Eye (tissue), 1 donor: Measurements from ENCODE around the gene VWA5B1.

Experiments
- DNase-seq: peaks from one replicate; pipeline ENCODE4 v3.0.0-alpha.2; 2015

The VWA5B1 gene

DNA sequence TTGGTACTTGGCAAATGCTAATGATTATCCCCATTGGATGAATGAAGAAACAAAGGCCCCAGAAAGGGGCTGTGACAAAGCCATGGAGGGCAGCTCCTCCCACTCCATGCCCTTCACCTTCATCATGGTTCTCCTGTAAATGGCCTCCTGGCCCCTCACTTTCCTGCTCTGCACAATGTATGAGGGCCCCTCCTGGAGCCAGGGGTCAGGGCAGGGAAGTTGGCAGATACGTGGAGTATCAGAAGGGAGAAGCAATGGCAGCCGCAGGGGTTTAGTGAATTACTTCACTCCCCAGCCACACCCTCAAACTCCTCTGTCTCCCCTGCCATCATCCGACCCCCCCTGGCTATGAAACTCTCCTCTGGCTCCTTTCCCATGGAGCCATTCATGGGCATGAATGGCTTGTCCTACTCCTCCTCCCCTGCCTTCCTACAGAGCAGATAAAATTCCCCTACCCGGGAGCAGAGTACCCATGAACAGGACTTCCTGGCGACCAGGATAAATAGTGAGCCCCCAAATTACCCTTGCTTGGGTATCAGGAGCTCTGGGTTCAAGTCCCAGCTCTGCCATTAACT, 109.0 kb downstream of the VWA5B1 start:
- no peak for DNase-seq

DNA sequence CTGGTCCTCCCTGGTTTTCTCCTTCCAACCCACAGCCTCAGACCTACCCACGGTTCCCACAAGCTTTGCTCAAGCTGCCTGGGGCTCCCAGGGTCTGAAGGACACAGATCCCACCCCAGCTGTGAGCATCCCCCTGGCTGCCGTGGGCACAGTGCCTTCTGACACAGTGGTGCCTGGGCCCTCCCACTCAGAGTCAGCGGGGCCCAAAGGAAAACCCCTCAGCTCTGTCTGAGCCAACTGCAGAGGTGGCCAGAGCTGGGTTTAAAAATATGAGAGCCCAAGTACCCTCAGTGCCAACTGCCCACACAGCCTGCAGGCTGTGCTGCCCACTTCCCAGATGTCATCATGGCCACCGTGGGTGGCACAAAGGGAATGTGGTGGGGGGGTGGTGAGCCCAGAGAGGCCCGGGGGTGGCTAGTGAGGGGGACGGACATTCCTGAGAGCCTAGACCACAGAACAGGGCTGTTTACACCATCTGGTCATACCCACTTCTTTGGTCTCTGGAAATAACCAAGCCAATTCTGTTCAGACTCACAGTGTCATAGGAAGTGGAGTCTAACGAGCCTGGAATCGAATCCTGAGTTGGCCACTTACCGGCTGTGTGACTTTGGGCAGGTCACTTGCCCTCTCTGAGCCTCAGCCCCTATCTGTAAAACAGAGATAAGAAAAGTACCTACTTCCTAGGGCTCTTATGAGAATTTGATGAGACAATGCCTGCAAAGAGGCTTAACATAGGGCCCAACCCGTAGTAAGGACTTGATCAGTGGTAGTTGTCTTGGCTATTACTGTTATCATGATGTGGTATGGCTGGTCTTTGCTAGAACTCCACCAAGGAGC, 109.9 kb downstream of the VWA5B1 start:
- DNase-seq = no peak

DNA sequence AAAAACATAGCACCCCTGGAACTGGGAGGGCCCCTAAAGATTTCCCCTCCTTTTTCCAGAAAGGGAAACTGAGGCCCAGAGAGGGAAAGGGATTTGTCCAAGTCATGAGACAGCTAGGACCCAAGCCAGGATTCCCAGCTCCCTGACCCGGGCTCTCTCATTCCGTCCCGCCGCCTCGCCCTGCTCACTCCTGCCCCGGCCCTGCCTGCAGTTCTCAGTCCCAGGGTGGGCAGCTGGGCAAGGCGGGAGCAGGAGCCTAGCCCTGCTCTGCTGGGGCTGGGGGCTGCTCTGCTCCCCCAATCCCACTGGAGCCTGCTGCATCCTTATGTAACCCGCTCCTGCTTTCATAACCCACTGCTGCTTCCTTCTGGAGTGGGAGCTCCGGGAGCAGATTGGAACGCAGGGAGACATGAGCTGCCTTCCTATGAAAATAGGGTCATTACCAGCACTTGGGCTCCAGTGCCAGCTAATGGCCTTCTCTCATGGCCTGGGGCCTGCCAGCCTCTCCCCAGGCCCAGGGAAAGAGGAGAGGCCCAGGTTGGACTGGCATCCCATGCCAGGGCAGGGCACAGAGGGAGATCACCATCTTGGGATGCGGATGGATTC, 110.8 kb downstream of the VWA5B1 start:
- no peak for DNase-seq

DNA sequence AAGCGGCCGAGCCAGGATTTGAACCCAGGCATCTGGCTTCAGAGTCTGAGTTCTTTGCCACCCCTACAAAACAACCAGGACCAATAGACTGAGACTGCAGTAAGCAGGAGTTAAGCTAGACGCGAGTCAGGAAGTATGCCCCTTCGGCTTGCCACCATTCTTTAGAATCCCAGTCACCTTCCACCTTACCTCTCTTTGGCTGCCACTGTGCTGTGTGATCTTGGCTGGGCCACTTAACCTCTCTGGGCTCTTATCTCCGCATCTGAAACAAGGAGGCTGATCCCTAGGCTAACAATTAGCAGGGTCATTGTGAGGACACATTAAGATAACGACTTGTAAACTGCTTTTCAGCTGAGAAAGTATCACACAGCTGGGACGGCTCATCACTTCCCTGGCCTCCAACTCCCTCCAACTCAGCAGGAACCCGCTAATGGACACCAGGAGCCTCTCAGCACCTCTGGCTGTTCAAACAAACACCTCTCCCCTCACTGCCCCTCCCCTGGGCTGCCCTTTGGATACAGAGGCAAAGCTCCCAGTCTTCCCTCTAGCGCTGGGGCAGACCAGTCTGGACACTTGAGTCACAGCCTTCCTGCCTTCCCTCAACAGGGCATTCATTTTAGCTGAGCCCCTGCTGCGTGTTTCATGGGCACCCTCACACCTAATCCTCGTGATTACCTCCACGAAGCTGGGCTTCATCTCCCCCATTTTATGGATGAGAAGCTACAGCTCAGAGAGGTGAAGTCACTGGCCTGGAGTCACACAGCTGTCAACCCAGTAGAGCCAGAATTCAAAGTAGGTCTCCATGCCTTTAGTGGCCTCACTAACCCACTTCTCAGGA, 112.1 kb downstream of the VWA5B1 start:
- DNase-seq = no peak

DNA sequence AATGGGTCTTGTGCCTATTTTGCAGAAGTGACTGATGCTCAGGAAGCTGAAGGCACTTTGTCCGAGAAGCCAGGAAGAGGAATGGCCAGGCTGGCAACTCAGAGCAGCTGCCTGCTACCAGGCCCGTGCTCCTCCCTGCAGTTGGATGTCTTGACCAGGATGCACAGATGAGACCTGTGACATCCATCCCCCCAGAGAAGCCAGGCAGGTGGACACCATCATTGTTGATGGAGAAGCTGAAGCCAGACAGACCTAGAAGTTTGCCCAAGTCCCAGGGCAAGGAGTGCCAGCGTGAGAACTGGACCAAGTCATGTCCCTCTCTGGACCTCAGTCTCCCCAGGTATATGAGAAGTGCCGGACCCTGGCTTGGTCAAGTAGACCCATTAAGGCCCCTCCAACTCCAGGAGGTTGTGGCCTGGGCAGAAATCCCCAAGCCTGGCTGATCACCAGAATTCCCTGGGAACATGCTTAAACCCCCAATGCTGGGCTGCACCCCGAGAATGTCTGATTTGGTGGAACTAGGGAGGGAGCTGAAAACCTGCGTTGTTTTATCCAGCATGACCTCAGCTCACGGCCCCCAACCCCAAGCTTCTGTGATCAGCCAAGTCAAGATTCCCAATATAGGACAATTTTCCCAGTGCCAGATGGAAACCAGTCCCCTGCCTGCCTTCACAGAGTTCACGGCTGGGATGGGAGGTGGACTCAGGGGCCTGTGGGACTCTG, 112.9 kb downstream of the VWA5B1 start:
- no peak for DNase-seq

DNA sequence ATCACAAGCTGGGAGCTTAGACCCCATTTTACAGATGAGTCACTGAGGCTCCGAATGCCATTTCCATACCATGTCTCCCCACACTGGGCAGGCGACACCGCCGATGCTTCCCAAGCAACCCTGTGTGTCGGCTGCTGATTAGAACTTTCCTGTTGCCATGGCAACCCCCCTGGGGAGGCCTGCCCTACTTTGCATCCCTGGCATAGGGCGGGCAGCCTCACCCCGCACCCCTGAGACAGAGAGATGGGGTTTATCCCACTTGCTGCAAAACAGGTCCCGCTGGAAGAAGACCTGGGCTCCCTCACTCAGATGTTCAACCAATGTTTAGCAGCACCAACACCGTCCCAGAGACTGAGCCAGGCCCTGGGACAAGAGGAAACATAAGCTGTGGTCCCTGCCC, 113.8 kb downstream of the VWA5B1 start:
- peak; percentile 84 for DNase-seq
